ENCODE results near the gene ACIN1. TPM values are rescaled to one million over a fixed set of nuclear protein-coding genes. Genes with fewer than 3 reads are reported as not detected.

ACIN1 gene
- polyA plus RNA-seq, 1 experiment = 123 TPM

DNA sequence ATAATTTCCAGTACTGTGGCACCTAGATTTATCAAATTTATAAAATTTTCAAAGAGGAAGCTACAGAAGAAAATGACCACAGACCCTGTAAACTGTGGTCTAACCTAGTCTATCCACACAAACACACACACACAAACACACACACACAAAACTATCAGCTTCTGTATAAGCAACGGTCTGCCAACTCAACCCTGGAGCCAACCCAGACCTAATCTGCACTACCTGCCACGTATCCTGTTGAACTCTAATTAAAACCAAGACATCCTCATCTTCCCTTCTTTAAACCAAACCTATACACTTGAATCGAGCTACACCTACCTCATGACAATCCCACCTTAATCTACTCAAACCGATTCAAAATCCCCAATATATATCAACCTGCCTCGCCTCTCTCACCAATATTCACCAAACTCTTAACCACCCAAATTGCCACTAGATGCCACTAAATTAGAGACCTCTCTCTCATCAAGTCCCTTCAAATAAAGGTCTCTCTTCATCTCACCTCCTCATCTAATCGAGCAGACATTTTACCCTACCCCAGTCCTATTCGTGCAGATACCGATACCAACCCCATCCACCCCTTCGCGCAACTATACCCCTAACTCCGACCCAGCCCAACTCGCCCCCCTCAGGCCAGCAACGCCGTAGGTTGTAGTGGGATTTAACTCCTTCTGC lies 808 bp downstream of the ACIN1 start:
- POLR2A ChIA-PET = interaction anchor here (0.5 to 1.5 kb wide), 5 partner anchors 12 to 116 kb away, joined by 3 to 10 read pairs (median 6); no protein-coding TSS in a partner anchor
- Histone ChIP-seq H3K27me3 (ENCODE audit: control insufficient read depth, insufficient read depth, low read length) (no peaks in the 10 kb centered on the region), H3K36me3 (ENCODE audit: control insufficient read depth, insufficient read depth, low read length) (peaks cover 16% of the 10 kb centered on the region), H3K4me3 (ENCODE audit: low read depth, low read length) (peak overlapping the region; percentile 89)
- CTCF ChIA-PET = interaction anchor here (0.8 to 3.3 kb wide), 16 partner anchors 8 to 117 kb away, joined by 3 to 43 read pairs (median 4); partner anchors contain the start of genes AJUBA and CDH24
- no peak for DNase-seq (ENCODE audit: low read depth)
- TF ChIP-seq, protein P1, sequence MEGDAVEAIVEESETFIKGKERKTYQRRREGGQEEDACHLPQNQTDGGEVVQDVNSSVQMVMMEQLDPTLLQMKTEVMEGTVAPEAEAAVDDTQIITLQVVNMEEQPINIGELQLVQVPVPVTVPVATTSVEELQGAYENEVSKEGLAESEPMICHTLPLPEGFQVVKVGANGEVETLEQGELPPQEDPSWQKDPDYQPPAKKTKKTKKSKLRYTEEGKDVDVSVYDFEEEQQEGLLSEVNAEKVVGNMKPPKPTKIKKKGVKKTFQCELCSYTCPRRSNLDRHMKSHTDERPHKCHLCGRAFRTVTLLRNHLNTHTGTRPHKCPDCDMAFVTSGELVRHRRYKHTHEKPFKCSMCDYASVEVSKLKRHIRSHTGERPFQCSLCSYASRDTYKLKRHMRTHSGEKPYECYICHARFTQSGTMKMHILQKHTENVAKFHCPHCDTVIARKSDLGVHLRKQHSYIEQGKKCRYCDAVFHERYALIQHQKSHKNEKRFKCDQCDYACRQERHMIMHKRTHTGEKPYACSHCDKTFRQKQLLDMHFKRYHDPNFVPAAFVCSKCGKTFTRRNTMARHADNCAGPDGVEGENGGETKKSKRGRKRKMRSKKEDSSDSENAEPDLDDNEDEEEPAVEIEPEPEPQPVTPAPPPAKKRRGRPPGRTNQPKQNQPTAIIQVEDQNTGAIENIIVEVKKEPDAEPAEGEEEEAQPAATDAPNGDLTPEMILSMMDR (IDR thresholded peaks at IDR 0.05; ENCODE audit: insufficient read depth, low read depth, low read length) = peak; percentile 43

DNA sequence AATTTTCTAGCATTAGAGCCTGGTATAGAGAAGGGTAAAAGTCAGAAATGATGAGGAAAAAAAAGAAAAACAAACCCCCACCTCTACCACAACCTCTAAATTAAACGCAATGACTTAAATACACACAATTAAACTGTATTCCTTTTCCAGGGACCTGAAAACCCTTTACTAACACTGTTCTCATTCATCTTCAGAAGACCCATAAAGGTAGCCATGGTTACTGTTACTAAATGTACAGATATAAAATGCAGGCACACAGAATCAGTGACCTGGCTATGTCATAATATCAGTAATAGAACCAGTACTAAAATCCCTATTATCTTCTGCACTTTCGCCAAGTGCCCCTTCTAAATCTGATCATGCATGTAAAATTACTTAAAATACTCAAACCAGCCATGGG lies 1.4 kb downstream of the ACIN1 start:
- CTCF ChIA-PET = interaction anchor here (0.8 to 3.3 kb wide), 6 partner anchors 13 to 69 kb away, joined by 3 to 43 read pairs (median 12); partner anchors contain the start of gene CDH24
- Histone ChIP-seq H3K36me3 (ENCODE audit: control insufficient read depth, insufficient read depth, low read length) (peaks cover 16% of the 10 kb centered on the region), H3K27me3 (ENCODE audit: control insufficient read depth, insufficient read depth, low read length) (no peaks in the 10 kb centered on the region), H3K4me3 (ENCODE audit: low read depth, low read length) (peak overlapping the region; percentile 89)
- DNase-seq (ENCODE audit: low read depth) = no peak
- TF ChIP-seq, protein P1 (IDR thresholded peaks at IDR 0.05; ENCODE audit: insufficient read depth, low read depth, low read length) = no peak
- POLR2A ChIA-PET = no interaction called here

DNA sequence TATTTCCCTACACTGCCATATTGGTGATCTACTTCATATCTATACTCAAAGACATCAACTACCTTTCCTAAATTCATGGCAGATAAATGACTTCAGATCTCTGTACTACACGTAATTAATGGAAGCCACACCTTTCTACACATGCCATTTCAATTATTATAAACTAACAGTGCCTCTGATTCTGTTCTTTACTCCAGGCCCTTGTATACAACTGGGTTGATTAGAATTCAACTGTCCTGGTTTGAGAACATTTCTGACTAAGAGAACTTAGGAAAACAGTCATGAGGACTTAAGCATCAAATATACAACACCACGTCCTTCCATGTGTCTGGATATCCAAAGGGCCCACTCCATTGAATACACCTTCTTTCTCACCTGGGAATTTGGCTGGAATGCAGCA lies 1.8 kb downstream of the ACIN1 start:
- DNase-seq (ENCODE audit: low read depth) = no peak
- ChIA-PET CTCF (interaction anchor here (1.2 to 5.9 kb wide), 2 partner anchors 15 to 24 kb away, joined by 4 to 50 read pairs; no protein-coding TSS in a partner anchor), POLR2A (no interaction called here)
- TF ChIP-seq, protein P1 (IDR thresholded peaks at IDR 0.05; ENCODE audit: insufficient read depth, low read depth, low read length) = no peak
- H3K27me3 ChIP-seq (ENCODE audit: control insufficient read depth, insufficient read depth, low read length) = no peaks in the 10 kb centered on the region
- peak overlapping the region; percentile 89 for H3K4me3 ChIP-seq (ENCODE audit: low read depth, low read length)
- H3K36me3 ChIP-seq (ENCODE audit: control insufficient read depth, insufficient read depth, low read length) = peaks cover 16% of the 10 kb centered on the region

DNA sequence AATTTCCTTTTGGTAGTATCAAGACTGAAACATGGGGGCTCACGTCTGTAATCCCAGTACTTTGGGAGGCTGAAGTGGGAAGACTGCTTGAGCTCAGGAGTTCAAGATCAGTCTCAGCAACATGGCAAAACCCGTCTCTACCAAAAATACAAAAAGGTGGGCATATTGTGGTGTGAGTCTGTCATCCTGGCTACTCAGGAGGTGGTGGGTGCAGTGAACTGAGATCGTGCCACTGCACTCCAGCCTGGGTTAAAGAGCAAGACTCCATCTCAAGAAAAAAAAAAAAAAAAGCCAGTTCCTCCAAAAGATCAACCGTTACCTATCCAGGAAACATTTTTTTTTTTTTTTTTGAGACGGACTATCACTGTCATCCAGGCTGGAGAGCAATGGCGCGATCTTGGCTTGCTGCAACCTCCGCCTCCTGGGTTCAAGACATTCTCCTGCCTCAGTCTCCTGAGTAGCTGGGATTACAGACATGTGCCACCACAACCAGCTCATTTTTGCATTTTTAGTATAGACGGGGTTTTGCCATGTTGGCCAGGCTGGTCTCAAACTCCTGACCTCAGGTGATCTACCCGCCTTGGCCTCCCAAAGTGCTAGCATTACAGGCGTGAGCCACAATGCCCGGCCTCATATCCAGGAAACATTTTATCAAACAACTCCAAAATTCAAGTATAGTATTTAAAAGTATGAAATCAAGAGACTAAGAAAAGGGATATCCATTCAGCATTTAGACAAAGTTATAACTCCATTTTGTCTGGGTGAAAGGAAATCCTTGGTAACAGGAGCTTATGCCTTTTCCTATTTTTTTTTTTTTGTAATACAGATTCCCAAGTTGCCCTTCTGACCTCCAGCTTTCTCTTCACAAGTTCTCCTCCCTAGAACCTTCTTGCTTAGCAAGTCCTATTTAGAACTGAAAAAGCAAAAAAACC lies 3.4 kb downstream of the ACIN1 start:
- Histone ChIP-seq H3K36me3 (ENCODE audit: control insufficient read depth, insufficient read depth, low read length) (peaks cover 11% of the 10 kb centered on the region), H3K27me3 (ENCODE audit: control insufficient read depth, insufficient read depth, low read length) (no peaks in the 10 kb centered on the region), H3K4me3 (ENCODE audit: low read depth, low read length) (no peak overlapping the region)
- no peak for DNase-seq (ENCODE audit: low read depth)
- TF ChIP-seq, protein P1 (IDR thresholded peaks at IDR 0.05; ENCODE audit: insufficient read depth, low read depth, low read length) = no peak
- POLR2A ChIA-PET = interaction anchor here (0.6 kb wide), 1 partner anchor 13 kb away, joined by 3 read pairs; no protein-coding TSS in a partner anchor
- CTCF ChIA-PET = interaction anchor here (1.0 to 5.9 kb wide), 5 partner anchors 13 to 105 kb away, joined by 3 to 50 read pairs (median 4); no protein-coding TSS in a partner anchor

DNA sequence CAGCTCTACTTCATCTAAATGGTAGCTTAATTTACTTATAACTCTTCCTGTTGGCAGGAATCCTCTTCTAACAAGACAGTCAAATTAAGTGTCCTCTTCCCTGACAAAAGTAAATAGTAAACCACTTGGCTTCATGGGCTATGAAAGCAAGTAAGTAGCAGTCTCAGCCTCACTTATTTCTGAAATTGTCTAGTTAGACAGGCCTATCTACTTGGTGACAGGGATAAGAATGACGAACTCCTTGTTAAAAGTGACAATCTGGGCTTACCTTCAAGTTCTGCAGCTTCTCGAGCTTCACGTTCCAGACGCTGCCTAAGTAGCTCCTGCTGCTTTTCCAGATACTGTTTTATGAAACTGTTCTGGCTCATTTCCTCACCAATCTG lies 4.7 kb downstream of the ACIN1 start:
- DNase-seq (ENCODE audit: low read depth) = no peak
- no peak overlapping the region for H3K4me3 ChIP-seq (ENCODE audit: low read depth, low read length)
- TF ChIP-seq, protein P1 (IDR thresholded peaks at IDR 0.05; ENCODE audit: insufficient read depth, low read depth, low read length) = no peak
- ChIA-PET POLR2A (no interaction called here), CTCF (interaction anchor here (0.8 to 5.9 kb wide), 3 partner anchors 12 to 97 kb away, joined by 3 to 50 read pairs (median 3); no protein-coding TSS in a partner anchor)
- no peaks in the 10 kb centered on the region for H3K27me3 ChIP-seq (ENCODE audit: control insufficient read depth, insufficient read depth, low read length)
- H3K36me3 ChIP-seq (ENCODE audit: control insufficient read depth, insufficient read depth, low read length) = peaks cover 14% of the 10 kb centered on the region

Measured in BJ (cell line).